ENCODE measurements around the gene CD52.

Gene CD52

GRCh38 chr1:26357121-26357602 is 39.4 kb downstream of the CD52 start:
- DNase-seq, result no peak

GRCh38 chr1:26358411-26359384 is 40.9 kb downstream of the CD52 start:
- DNase-seq, result peak; percentile 73

- peak; percentile 64 for DNase-seq
Measured at GRCh38 chr1:26359981-26360806, 42.4 kb downstream of the CD52 start.

GRCh38 chr1:26360807-26361604 is 43.2 kb downstream of the CD52 start:
- DNase-seq, result no peak

- no peak for DNase-seq
Measured at GRCh38 chr1:26361605-26362122, 43.9 kb downstream of the CD52 start.

- no peak for DNase-seq
Measured at GRCh38 chr1:26362331-26362730, 44.6 kb downstream of the CD52 start.

GRCh38 chr1:26363549-26364448 is 46.0 kb downstream of the CD52 start:
- peak; percentile 88 for DNase-seq

GRCh38 chr1:26364956-26365355 is 47.2 kb downstream of the CD52 start:
- DNase-seq, result no peak

GRCh38 chr1:26367441-26367840 is 49.7 kb downstream of the CD52 start:
- DNase-seq, result no peak

- no peak for DNase-seq
Measured at GRCh38 chr1:26368006-26368405, 50.2 kb downstream of the CD52 start.

- no peak for DNase-seq
Measured at GRCh38 chr1:26368486-26368885, 50.7 kb downstream of the CD52 start.
